ENCODE measurements around the gene PROCA1.
A peak's percentile ranks its signal among the peaks of the same experiment; 100 is the strongest.

The PROCA1 gene

GRCh38 chr17:28726226-28726626 lies 14.5 kb upstream of the PROCA1 start, which contains the start of gene TLCD1:
TSS of gene TLCD1 (minus strand) at chr17:28726233. CDS start at chr17:28726097, 136 bp downstream.
- TF ChIP-seq ZFX (IDR thresholded peaks at IDR 0.05) (no peak), CTCF (conservative IDR thresholded peaks at IDR 0.05) (no peak)
- peak within 1 kb of the TSS; percentile 97 for H3K27ac ChIP-seq

GRCh38 chr17:28725660-28726225 lies 14.1 kb upstream of the PROCA1 start:
- TF ChIP-seq ZFX (IDR thresholded peaks at IDR 0.05) (peak; percentile 56; the same call in 1 of the 2 replicates), CTCF (conservative IDR thresholded peaks at IDR 0.05) (no peak)
- peak overlapping the region; percentile 97 for H3K27ac ChIP-seq

GRCh38 chr17:28725166-28725659 lies 13.5 kb upstream of the PROCA1 start:
- peak overlapping the region; percentile 97 for H3K27ac ChIP-seq
- TF ChIP-seq CTCF (conservative IDR thresholded peaks at IDR 0.05) (no peak; the same call in 1 of the 2 replicates), ZFX (IDR thresholded peaks at IDR 0.05) (no peak)

- peak overlapping the region; percentile 97 for H3K27ac ChIP-seq
- TF ChIP-seq ZFX (IDR thresholded peaks at IDR 0.05) = no peak
- TF ChIP-seq CTCF (conservative IDR thresholded peaks at IDR 0.05) = no peak
Measured at GRCh38 chr17:28724500-28725165, 12.9 kb upstream of the PROCA1 start.

- peak overlapping the region; percentile 97 for H3K27ac ChIP-seq
Measured at GRCh38 chr17:28723836-28724499, 12.3 kb upstream of the PROCA1 start.

- peak overlapping the region; percentile 98 for H3K27ac ChIP-seq
- no peak for TF ChIP-seq ZFX (IDR thresholded peaks at IDR 0.05)
- TF ChIP-seq CTCF (conservative IDR thresholded peaks at IDR 0.05) = no peak
Measured at GRCh38 chr17:28723159-28723835, 11.6 kb upstream of the PROCA1 start.

GRCh38 chr17:28722417-28723158 lies 10.9 kb upstream of the PROCA1 start:
- peak overlapping the region; percentile 98 for H3K27ac ChIP-seq

GRCh38 chr17:28720997-28721329 lies 9.3 kb upstream of the PROCA1 start:
- peak overlapping the region; percentile 98 for H3K27ac ChIP-seq

More at GRCh38 chr17:28722417-28723158, 10.9 kb upstream of the PROCA1 start:
- TF ChIP-seq CTCF (conservative IDR thresholded peaks at IDR 0.05) = no peak
- TF ChIP-seq ZFX (IDR thresholded peaks at IDR 0.05) = no peak
